ENCODE measurements around the gene NEK5.
A peak's percentile ranks its signal among the peaks of the same experiment; 100 is the strongest.

Gene NEK5

GRCh38 chr13:52011632-52012511, 117.0 kb downstream of the NEK5 start, which contains the start of gene ALG11:
ALG11 (plus strand) TSS chr13:52012398; CDS start chr13:52012419, 21 bp downstream.
- DNase-seq (ENCODE audit: low read depth, low spot score), result peak; percentile 100

GRCh38 chr13:52010890-52011631, 117.8 kb downstream of the NEK5 start, which contains the start of gene ATP7B:
ATP7B (minus strand) TSS chr13:52011450; CDS start chr13:52011337, 113 bp downstream.
- DNase-seq (ENCODE audit: low read depth, low spot score), result peak; percentile 74

GRCh38 chr13:52009946-52010345, 118.9 kb downstream of the NEK5 start:
- no peak for DNase-seq (ENCODE audit: low read depth, low spot score)

GRCh38 chr13:52006523-52007245, 122.2 kb downstream of the NEK5 start:
- no peak for DNase-seq (ENCODE audit: low read depth, low spot score)

- no peak for DNase-seq (ENCODE audit: low read depth, low spot score)
Observed at GRCh38 chr13:52005841-52006522, 122.9 kb downstream of the NEK5 start.

GRCh38 chr13:52004511-52005170, 124.2 kb downstream of the NEK5 start:
- DNase-seq (ENCODE audit: low read depth, low spot score), result no peak

GRCh38 chr13:52003541-52003940, 125.3 kb downstream of the NEK5 start:
- DNase-seq (ENCODE audit: low read depth, low spot score), result peak; percentile 27

DNA sequence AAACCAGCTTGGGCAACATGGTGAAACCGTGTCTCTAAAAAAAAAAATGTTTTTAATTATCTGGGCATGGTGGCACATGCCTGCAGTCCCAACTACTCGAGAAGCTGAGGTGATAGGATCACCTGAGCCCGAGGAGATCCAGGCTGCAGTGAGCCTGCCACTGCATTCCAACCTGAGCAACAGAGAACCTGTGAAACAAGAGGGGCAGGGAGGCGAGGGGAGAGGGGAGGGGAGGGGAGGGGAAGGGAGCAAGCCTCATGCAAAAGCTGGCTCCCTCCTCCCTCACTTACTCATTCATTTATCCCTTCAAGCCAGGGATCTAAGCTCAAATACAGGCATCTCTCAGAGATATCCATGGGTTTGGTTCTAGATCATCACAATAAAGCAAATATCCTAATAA, 126.5 kb downstream of the NEK5 start:
- peak; percentile 43 for DNase-seq (ENCODE audit: low read depth, low spot score)

DNA sequence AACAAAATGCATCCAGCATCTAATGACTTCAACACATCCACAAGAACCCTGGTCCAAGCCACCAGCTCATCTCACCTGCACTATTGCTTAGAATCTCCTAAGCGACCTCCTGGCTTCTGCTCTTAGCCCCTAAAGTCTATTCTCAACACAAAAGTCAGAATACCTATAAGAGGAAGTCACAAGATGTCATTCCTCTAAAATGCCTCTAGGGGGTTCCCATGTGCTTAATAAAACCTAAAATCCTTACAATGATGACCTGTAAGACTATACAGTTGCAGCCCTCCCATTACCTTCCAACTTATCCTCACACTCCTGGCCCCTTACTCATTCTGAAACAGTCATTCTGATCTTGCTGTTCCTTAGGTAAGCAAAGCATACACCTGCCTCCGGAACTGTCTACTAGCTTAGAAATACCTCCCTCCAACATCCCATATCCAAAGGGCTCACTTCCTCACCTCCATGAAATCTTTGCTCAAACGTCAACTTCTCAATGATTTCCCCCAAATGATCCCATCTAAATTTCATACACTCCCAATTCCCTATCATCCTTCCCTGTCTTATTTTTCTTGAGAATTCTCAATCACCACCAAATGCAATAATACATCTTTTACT, 127.6 kb downstream of the NEK5 start:
- no peak for DNase-seq (ENCODE audit: low read depth, low spot score)

- no peak for DNase-seq (ENCODE audit: low read depth, low spot score)
Observed at GRCh38 chr13:51999921-52000320, 129.0 kb downstream of the NEK5 start.

GRCh38 chr13:51999510-51999911, 129.4 kb downstream of the NEK5 start:
- peak; percentile 25 for DNase-seq (ENCODE audit: low read depth, low spot score)

DNA sequence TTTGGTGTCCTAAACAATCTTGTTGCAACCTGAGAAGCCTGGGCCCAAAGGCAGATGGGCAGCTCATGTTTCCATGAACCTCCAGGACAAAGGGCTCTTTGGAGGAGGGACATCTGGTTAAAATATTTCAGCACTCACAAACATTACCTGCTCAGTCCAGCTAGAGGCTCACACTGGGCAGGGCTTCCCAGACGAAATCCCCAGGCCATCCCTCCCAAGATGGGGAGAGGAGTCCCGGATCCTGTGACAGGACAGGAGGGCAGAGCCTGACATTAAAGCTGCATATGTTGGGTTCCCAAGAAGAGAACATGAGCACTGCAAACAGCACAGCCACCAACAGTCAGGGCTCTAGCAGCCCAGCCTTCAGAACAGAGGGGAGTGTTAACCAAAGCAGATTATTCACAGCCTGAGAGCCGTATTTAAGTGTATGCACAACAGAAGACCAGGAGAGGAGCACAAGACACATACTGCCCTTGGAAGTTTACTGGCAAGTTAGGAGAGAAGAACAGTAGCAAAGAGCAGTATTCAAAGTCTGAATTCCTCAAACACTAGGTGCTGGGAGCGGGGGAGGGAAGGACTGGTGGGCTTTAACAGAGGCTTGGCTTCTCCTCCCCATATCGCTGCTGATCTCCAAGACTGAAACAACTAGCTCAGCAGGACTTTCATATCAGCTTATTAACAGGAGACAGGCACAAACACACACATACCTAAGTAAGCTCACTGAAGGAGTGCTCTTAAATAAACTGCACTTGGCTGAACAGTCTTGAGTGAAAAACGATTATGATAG, 130.0 kb downstream of the NEK5 start:
- peak; percentile 66 for DNase-seq (ENCODE audit: low read depth, low spot score)

DNA sequence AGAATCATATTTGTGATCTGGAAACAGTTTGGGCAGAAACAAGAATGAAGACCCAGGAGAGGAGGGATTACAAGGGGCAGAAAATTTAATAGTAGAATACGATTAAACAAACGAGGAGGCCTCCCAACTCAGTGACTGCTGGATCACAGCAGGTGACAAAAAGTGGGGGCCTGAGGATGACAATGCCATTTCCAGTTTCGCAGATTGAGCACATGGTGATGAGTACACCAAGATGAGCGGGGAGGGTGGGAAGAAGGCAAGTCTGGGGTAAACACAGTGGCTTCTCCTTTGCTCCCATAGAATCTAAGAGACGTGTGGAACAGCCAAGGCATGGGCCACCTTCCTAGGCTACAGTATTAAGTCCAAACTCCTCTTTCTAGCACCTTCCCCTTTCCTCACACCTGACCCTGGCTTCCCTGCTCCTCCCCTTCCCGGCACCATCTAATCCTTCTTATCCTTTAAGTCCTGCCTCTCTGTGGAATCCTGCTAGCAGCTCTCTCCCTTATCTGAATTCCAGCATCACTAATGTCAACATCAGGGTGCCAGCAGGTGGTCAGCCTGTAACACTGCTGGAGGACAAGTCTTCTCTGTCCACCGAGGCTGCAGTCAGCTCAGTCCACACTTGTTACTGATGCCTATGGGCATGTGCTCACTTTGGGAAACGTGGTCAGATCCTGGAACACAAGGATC, 131.1 kb downstream of the NEK5 start:
- DNase-seq (ENCODE audit: low read depth, low spot score), result peak; percentile 84

DNA sequence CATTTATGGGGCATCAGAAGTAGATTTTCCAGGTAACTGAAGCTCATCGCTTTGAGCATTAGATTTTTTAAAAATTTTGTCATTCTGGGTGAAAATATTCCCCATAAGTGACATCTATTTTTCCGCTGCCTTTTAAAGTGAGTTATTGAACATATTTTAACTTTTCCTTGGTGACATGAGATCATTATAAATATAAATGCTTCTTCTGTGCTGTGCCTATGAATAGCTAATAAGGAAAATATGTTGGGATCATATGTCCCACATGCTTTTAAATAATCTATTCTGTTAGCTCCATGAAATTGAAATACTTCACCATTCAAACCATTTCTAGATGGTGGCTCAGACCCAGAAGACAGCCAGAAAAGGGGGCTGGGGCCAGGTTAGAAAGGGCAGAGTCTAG, 131.7 kb downstream of the NEK5 start:
- no peak for DNase-seq (ENCODE audit: low read depth, low spot score)

- DNase-seq (ENCODE audit: low read depth, low spot score), result no peak
Observed at GRCh38 chr13:51996641-51997040, 132.2 kb downstream of the NEK5 start.

GRCh38 chr13:51995677-51996551, 133.0 kb downstream of the NEK5 start:
- DNase-seq (ENCODE audit: low read depth, low spot score), result peak; percentile 17

DNA sequence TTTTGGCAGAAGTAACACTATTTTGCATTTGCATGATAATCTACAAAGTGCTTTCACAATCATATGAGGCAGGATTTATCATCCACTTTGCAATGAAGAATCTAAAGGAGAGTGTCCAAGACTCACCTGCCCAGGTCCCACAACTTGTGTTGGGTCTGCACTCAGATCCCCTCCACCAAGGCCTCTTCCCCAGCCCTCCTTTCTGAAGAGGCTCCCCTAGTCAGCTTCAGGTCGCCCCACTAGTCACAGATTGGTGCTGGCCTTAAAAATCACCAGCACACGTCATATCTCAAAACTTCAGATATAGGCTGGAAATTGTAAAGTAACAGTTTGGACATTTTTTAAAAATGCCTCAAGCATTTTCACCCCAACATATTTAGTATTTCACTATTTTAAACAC, 135.2 kb downstream of the NEK5 start:
- no peak for DNase-seq (ENCODE audit: low read depth, low spot score)

Measured in ELF-1 (cell line).